Stimulated activated CD8-positive, alpha-beta memory T cell treated with anti-CD3 and anti-CD28 coated beads, Interleukin-7, amount 100 ng/mL, for 48 hours (primary cell): ENCODE data around the gene RAD18.

ENCODE experiments used
- DNase-seq, 2 donors: peaks; one replicate each; pipeline ENCODE4 v3.0.0-alpha.2; 2020; ENCODE audit warnings: low read depth in 1 of 2; ENCODE audit errors: extremely low read depth in 1 of 2

RAD18 gene

DNA sequence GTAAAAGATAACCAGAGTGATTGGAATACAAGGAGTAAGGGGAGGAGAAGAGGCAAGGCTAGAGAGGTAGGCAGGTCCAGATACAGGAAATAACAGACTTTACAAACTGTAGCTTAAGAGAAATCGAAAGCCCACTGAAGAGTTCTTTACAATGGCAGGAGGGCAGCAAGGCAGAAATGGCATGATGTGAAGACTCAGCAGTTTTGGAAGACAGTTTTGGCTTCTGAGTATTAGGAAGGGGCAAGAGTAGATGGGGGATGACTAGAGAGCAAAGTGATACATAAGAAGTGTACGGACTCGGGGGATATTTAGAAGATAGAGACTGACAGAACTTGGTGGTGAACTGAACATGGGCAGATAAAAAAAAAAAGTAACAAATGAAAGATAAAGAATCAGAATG lies 54.1 kb downstream of the RAD18 start:
- DNase-seq, result no peak

DNA sequence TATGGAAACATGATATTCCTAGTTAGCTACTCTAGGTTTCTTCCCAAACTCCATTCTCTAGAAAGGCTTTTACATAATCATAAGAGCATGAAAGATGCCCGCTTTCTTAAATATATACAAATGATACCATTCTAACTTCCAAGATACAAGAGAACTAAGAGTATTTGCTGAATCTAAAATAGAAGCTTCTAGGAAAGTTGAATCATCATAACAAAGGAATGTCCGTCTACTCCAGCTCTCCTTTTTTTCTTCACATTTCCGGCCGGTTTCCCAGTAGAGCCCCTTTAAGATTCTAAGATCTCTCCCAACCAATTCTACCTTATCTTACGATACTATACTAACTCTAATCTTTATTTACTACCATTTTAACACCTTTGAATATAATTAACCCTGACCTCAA lies 60.1 kb downstream of the RAD18 start:
- no peak for DNase-seq

DNA sequence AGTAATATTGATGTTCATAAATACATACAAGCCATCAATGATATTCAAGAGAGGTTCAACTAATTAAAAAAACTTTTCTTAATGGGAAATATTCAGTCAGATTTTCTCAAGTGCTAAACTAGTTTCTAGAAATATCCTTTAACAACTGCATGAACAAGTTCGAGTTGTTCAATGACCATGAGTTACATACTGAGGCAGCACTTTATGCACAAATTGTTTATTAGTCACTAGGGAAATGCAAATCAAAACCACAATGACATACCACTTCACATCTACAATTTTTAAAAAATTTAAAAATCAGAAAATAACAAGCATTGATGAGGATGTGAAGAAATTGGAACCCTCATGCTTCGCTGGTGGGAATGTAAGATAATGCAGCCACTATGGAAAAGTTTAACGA lies 62.4 kb downstream of the RAD18 start:
- no peak for DNase-seq

DNA sequence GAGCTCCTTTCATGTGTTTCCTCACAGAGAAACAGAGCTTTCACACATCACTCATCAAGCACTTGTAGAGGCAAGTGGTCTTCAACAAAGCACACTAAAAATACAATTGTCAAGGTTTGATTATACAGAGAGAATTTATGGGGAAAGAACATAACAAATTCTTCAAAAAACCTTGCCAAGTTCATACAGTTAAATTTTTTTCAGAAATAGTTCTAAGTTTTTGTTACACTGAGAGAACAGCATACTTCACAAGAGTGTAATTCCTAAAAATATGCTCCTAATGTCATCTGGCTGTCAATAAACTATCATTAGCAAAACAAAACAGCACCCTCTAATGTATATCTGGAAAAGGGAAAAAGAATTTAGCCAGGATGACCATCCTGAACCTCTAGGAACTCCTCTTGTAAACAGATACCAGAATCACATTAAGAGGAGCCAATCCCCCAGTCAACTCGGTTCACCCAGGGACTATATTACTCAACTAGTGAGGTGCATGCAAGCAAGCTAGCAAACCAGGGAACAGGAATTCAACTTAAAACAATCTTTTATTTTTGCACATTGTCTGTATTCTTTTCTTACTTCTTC lies 63.3 kb downstream of the RAD18 start:
- no peak for DNase-seq

DNA sequence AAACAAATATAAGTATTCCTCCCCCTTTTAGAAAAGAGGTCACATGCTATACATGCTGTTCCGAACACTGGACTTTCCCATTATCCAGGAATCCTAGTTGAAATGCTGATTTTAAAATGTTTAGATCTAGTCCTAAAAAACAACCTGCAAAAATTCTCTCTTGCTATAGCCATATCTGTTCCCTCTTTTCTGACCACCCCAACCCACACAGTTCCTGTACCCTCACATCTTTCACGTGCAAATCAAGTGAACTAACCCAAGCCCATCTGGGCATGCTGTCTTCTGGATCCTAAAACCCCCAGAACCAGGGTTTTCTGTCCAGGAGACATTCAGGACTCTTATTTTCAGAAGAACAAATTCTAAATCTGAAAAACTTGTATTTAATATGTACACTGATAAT lies 67.4 kb downstream of the RAD18 start:
- DNase-seq, result no peak

DNA sequence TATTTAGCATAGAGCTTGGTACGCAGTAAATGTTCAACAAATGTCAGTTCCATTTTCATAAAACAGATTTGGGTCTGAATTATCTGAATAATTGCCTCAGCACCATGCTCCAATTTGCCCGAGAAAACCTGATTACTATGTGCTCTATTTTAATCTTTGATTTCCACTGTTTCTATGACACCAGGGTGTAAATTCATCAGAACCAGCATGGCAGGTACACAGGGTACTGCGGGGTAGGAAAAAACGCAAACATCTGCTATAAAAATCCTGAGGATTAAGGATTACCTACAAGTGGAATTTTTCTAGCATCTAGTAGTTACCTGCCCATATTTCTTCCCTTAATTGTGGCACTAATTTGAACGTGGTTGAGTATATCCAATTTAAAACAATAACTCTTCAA lies 70.3 kb downstream of the RAD18 start:
- DNase-seq, result no peak

DNA sequence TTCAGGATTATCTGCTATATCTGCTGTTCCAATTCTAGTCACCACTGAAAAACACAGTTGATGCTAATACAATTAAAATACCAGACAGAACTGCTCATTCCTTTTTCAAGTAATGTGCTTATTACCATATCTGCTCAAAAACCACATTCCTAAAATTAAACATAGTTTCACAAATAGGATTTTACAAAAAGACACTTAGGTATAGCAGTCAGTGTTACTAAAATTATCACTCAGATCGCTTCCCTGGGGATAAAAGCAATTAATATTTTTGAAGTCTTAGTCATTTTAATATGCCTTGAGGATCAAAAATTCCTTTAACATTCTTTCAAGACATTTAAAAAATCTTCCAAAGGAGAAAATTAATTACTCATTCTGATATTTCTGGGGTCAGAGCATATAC lies 71.5 kb downstream of the RAD18 start:
- no peak for DNase-seq

DNA sequence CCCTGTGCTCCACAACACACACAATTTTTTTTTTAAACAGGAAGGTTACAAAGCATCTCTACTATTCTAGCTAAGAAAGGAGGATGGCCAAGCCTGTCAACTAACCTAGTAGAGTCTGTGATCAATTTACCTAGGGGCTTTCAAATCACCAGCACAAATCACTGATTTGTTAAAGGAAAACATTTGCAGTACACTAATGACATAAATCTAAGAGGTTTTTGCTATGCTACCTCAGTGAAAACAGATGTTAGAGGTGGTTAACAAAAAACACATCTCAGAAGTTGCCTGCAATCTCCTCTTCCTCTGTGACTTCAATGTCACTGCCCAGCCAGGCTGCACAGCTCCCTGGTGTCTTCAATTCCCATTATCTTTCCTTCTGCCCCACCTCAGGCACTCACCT lies 72.0 kb downstream of the RAD18 start:
- DNase-seq, result no peak

DNA sequence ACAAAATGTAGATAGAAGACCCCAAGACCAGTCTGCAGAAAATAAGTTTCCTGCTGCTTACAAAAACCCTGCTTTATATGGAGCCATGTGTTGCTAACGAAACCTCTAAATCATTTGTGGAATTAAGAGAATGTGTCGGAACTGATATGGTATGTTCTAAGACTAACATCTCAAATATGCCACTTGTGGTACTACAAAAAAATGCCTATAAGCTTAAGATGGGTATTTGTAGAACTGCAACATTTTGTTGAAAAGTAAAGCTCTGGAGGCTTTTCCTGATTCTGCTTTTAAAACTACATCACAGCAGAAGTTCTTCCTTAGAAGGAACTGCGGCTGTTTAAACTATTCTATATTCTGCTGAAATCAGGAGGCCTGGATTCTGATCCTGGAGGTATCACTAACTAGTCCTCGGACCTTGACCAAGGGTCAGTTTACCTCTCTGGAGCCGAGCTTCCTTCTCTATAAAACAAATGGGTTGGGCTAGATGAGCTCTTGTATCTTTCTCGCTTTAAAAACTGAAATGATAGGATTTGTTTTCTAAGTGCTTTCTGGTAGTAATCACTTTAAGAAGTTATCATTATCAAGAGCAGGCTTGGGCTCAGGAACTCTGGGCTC lies 74.9 kb downstream of the RAD18 start:
- no peak for DNase-seq

DNA sequence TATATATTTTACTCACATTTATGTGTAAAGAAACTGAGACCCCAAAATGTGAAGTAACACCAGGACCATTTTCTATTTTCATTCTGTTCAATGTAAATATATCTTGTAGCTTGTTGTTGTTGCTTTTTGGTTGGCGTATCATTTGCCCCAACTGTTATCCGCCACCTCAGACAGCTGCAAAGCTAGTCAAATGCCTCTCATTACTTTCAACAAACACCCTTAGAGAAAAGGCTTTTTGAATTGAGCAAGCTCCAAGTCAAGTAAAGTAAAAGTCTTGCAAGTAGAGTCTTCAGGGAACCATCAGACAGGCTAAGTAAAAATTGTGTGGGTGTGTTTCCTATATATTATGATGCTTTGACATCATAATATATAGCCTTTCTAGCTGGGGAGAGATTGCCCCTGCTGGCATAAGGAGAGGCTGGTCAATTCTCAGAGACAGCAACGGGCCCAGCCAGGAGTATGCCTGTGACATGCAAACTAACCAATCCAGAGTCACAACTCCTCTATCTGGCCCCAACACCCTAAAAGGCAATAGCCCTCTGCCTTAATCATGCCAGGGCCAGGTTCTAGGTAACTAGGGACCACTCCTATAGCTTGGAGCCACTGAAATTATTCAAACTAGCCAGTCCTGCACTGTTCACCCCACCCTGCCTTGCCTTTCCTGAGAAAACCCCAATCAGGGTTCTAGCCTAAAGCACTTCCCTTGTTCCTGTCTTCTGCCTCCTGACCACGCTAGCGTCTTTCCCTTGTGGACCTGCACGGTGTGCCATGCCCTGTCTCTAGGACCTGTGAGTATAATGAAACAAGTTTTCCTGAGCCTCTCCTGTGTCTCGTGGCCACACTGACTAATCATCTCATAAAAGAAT lies 75.6 kb downstream of the RAD18 start:
- DNase-seq, result no peak

DNA sequence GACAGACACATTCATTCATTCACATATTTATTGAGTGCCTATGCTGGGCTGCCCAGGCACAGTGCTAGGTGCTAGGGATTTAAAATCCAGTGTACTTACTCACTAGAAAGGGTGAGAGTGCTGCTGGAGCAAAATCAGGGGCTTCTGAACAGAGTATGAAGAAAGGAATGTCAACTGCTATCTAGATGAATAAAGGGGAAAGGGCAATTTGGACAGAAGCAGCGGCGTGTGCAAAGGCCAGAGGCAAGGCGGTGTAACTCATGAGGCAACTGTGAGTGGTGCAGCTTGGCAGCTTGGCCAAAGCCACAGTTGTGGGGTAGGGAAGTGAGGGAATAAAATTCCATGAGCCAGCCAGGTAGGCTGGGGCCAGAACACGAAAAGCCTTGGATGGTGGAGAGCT lies 76.7 kb downstream of the RAD18 start:
- DNase-seq, result no peak

DNA sequence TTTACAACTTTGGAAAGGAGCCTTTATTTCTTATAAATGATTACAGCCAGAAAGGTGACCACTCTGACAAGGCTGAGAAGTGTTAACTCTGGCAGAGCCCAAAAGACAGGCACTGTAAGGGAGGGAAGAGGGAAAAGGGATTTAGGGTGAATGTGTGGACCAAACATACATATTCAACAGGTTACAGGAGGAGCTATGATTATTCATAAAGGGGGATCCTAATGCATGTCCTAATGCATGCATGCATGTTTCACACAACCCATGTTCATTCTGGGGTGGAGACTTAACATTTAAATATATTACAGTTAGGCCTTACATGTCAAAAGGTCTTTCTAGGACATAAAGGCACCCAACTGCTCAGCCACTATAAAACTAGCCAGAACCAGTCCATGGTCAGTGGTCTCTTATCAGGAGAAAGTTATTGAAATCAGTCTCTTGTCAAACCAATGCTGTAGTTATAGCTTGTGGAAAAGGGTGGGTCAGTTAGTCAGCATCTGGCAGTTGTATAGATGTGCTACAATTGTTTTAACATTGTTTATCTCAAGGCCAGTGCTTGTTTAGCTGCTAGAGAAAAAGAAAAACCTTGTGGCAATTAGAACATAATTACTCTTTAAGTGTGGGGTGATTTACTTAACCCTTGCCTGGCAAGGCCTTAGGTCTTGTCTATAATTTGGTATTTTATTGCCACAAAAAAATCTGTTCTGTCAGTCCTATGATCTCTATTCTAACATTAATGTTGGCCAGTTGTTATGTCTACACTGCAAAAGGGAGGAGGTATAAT lies 77.5 kb downstream of the RAD18 start:
- no peak for DNase-seq

DNA sequence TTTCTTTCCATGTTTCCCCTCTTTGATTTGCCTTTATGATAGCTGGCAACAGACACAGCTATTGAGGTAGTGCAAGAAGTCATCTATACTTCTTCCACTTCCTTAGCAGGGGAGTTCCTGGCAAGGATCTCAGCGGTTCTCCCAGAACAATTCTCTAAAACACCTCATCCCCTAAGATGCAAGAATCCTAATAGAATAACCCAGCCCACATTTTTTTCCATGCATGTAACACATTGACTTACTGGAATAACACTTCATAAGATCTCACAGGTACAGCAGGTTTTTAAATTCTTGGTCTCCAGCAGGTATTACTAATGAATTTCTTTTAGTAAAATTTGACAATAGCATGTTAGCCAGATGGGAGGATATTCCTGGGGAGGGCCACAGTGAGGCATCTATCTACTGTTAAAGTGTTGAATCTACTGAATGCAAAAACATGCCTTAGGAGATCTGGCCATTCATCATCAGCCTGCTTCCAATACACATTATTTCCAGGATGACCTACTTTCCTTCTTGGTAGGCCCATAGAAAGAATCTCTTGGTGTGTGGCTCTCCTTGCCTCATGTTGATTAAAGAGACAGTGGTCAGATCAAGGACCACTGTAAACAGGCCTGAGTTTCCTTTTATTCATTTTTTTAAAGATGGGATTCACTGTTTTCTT lies 78.5 kb downstream of the RAD18 start:
- DNase-seq, result no peak

DNA sequence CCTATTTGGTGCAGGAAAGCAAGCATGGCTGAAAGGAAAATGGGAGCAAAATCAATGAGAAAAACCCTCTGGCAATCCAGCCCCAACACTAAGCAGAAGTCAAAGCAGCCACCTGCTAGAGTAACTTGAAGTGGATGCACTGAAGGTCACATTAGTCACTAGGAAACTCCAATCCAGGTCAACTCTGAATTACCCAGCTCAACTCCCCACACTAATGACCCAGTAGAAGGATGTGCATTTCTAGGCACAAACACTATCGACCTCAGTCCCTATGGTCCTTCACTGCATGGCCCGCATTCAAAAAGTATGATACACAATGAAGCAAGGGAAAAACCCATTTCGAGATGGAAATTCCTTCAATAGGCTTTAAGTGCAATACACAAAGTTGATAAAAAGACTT lies 80.6 kb downstream of the RAD18 start:
- no peak for DNase-seq

DNA sequence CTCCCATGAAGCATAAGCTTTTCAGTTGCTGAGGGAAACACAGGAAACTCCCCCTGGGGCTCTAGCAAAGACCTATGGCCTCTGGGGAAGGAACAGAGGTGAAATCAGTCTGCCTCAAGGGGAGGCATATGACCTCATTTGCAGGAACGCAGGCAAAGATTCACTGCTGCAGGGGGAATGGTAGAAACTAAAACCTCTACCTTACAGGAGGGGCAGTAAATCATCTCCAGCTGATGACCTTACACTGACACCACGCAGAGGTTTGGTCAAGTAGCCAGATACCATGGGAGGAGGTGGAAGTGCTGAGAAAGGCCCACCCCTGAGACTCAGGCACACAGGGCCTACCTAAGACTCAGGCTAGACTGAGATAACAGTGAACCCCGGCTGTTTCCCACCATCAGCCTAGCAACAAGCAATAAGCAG lies 81.1 kb downstream of the RAD18 start:
- no peak for DNase-seq

DNA sequence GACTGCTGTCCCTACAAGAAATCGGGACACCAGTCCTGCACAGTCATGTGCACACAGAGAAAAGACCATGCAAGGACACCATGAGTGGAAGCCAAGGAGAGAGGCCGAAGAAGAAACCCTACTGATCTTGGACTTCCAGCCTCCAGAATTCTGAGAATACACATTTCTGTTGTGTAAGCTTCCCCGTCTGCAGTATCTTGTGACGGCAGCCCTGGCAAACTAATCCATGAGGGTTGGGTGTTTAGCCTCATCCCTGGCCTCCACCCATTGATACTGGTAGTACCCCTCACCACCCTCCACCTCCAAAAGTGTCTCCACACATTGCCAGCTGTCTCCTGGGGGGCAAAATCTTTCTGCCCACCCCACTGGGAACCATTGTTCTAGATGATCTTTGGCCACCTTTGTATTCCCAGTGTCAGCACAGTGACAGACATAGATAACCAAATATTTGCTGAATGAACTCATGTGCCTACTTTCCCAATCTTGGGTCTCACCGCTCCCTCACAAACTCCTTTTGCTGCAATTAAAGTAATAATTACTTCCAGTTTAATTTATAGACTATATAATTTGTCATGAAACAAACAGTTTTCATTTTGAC lies 83.8 kb downstream of the RAD18 start:
- no peak for DNase-seq

DNA sequence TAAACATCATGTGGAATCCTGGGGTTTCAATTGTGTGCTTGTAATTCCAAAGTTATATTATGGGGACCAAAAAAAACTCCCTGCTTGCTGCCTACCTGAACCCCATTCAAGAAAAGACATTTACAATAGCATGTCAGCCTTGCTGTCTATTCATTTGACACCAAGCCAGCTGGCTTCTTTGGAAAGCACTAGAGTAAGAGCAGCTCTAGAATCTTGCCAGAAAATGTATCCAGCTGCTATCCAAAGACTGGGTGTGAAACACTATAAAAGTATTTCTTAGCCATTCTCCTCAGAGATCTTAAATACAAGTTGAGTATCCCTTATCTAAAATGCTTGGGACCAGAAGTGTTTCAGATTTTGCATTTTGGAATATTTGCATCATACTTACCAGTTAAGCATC lies 87.4 kb downstream of the RAD18 start:
- DNase-seq, result no peak

DNA sequence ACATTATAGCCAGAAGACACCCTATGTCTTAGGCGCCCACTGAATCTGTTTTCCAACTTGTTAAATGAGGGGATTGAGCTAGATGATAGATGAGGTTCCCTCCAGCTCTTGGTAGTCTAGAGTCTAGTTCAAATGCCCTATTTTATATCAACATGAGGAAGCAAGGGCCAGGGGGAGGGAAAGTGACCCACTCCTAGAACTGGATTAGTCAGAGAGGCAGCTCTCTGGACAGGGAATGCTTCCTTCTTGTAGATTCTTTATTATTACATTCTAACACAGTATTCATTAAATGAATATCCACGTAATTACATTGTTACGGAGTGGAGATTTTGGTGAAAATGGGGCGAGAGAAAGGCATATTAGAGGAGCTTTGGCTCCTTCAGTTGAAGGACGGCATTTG lies 89.5 kb downstream of the RAD18 start:
- DNase-seq, result no peak

DNA sequence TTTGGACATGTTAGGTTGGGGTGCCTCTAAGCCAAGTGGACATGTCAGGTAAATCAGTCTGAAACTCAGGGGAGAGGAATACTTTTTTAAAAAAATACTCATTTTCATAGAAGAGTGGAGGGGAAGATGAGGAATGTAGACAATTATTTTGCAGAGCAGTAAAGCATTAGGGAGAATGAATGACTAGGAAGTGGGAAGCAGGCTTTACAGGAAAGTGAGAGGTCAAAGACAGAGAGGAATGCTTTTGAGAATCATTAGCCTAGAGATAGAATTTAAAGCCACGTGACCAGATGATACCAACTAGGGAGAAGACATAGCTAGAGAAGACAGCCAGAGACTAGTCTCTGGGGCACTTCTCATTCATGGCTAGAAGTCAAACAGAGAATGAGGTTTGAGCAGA lies 91.0 kb downstream of the RAD18 start:
- no peak for DNase-seq

DNA sequence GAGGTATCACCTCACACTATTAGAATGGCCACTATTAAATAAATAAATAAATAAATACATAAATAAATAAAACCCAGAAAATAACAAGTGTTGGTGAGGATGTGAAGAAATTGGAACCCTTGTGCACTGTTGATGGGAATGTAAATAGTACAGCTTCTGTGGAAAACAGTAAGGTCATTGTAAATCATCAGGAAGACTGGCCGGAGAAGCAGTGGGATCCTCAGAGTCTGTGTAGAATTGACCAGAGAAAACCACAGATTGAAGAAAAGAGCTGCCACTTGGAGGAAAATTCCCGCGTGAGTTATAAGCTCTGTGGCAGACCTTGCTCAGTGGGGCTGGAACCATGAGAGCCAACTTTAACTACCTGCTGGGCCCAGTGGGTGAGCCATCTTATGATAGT lies 92.0 kb downstream of the RAD18 start:
- no peak for DNase-seq

DNA sequence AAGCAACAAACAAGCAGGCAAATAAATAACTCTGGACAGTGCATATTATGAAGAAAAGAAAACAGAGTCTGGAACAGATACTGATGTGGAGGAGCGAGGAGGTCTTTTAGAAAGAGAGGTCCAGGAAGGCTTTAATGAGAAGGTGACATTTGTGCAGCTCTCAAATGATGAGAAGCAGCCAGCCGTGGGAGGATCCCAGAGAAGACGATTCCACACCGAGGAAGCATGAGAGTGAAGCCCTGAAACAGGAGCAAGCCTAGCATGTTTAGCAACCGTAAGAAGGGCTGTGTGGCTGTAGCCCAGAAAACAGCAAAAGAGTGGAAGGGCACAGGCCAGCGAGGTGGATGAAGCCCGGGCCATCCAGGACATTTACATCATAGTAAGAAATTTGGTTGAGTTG lies 93.1 kb downstream of the RAD18 start:
- DNase-seq, result no peak
